Measurements from ENCODE around the gene TBXAS1.
"Not testable (repeated sequence)": the region's sequence is repeated elsewhere in the genome, so short reads cannot be mapped to it uniquely, and the experiment has no call there.

The TBXAS1 gene

GRCh38 chr7:139893461-139893860, 64.4 kb downstream of the TBXAS1 start:
- no peak for DNase-seq (ENCODE audit: low read depth)

GRCh38 chr7:139893999-139894398, 64.9 kb downstream of the TBXAS1 start:
- DNase-seq (ENCODE audit: low read depth), result no peak

- DNase-seq (ENCODE audit: low read depth), result no peak
Observed at GRCh38 chr7:139895141-139895829, 66.2 kb downstream of the TBXAS1 start.

- DNase-seq (ENCODE audit: low read depth), result no peak
Observed at GRCh38 chr7:139896288-139896687, 67.2 kb downstream of the TBXAS1 start.

GRCh38 chr7:139896831-139897230, 67.8 kb downstream of the TBXAS1 start:
- DNase-seq (ENCODE audit: low read depth), result no peak

GRCh38 chr7:139897422-139898090, 68.5 kb downstream of the TBXAS1 start:
- no peak for DNase-seq (ENCODE audit: low read depth)

- DNase-seq (ENCODE audit: low read depth), result no peak
Observed at GRCh38 chr7:139898483-139898882, 69.4 kb downstream of the TBXAS1 start.

- DNase-seq (ENCODE audit: low read depth), result no peak
Observed at GRCh38 chr7:139899328-139899955, 70.4 kb downstream of the TBXAS1 start.

GRCh38 chr7:139900326-139900725, 71.3 kb downstream of the TBXAS1 start:
- DNase-seq (ENCODE audit: low read depth), result no peak

- no peak for DNase-seq (ENCODE audit: low read depth)
Observed at GRCh38 chr7:139901056-139901795, 72.2 kb downstream of the TBXAS1 start.

- DNase-seq (ENCODE audit: low read depth), result no peak
Observed at GRCh38 chr7:139901901-139902300, 72.8 kb downstream of the TBXAS1 start.

GRCh38 chr7:139902436-139903102, 73.5 kb downstream of the TBXAS1 start:
- DNase-seq (ENCODE audit: low read depth), result no peak

GRCh38 chr7:139903103-139903477, 74.0 kb downstream of the TBXAS1 start:
- DNase-seq (ENCODE audit: low read depth), result not testable (repeated sequence)

- no peak for DNase-seq (ENCODE audit: low read depth)
Observed at GRCh38 chr7:139906879-139907278, 77.8 kb downstream of the TBXAS1 start.

GRCh38 chr7:139908792-139909191, 79.7 kb downstream of the TBXAS1 start:
- no peak for DNase-seq (ENCODE audit: low read depth)

GRCh38 chr7:139909379-139910050, 80.5 kb downstream of the TBXAS1 start:
- no peak for DNase-seq (ENCODE audit: low read depth)

GRCh38 chr7:139913021-139913844, 84.2 kb downstream of the TBXAS1 start:
- no peak for DNase-seq (ENCODE audit: low read depth)

GRCh38 chr7:139913845-139914135, 84.7 kb downstream of the TBXAS1 start:
- DNase-seq (ENCODE audit: low read depth), result no peak

- no peak for DNase-seq (ENCODE audit: low read depth)
Observed at GRCh38 chr7:139914306-139915267, 85.5 kb downstream of the TBXAS1 start.
